GM19328 (cell line): ENCODE measurements around the gene SSBP4.

Source experiments
- ATAC-seq: cut with Tn5 transposase; IDR thresholded peaks from one replicate; pipeline ENCODE4 v1.9.1; 2021; ENCODE audit warnings: mild to moderate bottlenecking, moderate library complexity; ENCODE audit not compliant: unreplicated experiment

Gene SSBP4

DNA sequence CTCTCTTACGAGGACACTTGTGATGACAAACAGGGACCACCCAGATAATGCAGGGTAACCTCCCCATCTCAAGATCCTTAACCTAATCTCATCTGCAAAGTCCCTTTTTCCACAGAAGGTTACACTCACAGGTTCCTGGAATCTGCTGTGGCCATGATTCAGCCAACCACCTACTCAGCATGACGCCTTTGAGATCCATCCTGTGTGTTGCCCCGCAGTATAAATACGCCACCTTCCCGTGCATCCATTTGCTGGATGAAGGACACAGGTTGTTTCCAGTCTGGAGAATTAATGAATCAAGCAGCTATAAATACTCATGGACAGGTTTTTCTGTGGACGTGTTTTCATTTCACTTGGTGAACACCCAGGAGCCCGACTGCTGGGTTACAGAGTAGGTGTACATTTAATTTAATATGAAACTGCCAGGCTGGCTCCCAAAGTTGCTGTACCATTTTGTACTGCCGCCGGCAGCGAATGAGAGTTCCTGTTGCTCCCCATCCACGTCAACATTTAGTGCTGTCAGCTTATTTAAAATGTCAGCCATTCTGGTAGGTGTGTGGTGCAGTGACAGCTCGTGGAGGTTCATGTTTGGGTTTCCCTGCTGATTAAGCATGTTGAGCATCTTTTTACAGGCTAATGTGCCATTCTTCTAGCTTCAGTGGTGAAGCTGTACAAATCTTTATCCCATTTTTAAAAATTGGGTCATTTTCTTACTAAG, 62.5 kb downstream of the SSBP4 start:
- no peak for ATAC-seq

GRCh38 chr19:18483119-18483890, 64.1 kb downstream of the SSBP4 start:
- ATAC-seq = no peak
